ENCODE data around the gene NTNG2. TPM values are rescaled to one million over a fixed set of nuclear protein-coding genes. Genes with fewer than 3 reads are reported as not detected.

NTNG2 gene
- total RNA-seq, 2 experiments from 2014 or later = 2.2 to 2.4 TPM

- TF ChIP-seq, protein P1, sequence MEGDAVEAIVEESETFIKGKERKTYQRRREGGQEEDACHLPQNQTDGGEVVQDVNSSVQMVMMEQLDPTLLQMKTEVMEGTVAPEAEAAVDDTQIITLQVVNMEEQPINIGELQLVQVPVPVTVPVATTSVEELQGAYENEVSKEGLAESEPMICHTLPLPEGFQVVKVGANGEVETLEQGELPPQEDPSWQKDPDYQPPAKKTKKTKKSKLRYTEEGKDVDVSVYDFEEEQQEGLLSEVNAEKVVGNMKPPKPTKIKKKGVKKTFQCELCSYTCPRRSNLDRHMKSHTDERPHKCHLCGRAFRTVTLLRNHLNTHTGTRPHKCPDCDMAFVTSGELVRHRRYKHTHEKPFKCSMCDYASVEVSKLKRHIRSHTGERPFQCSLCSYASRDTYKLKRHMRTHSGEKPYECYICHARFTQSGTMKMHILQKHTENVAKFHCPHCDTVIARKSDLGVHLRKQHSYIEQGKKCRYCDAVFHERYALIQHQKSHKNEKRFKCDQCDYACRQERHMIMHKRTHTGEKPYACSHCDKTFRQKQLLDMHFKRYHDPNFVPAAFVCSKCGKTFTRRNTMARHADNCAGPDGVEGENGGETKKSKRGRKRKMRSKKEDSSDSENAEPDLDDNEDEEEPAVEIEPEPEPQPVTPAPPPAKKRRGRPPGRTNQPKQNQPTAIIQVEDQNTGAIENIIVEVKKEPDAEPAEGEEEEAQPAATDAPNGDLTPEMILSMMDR (IDR thresholded peaks at IDR 0.05) = no peak
- H3K36me3 Mint-ChIP-seq (ENCODE audit: low read depth) = no peaks in the 10 kb centered on the region
- no peaks in the 10 kb centered on the region for H3K9me3 Mint-ChIP-seq
- H3K4me1 Mint-ChIP-seq (ENCODE audit: low read depth) = peaks cover 10% of the 10 kb centered on the region
- no peak for ATAC-seq
- H3K27ac Mint-ChIP-seq = no peak overlapping the region
- no peak for DNase-seq
- H3K4me3 Mint-ChIP-seq = no peak overlapping the region
- ChIA-PET POLR2A (interaction anchor here (0.7 kb wide), 1 partner anchor 30 kb away, joined by 3 read pairs; no protein-coding TSS in a partner anchor), CTCF (no interaction called here)
- peaks cover 56% of the 10 kb centered on the region for H3K27me3 Mint-ChIP-seq
- intact Hi-C loops (cut with micrococcal nuclease) = no loop called here
Measured at GRCh38 chr9:132124800-132125199, 37.1 kb upstream of the NTNG2 start.

GRCh38 chr9:132125361-132125760 lies 36.5 kb upstream of the NTNG2 start:
- intact Hi-C loops (cut with micrococcal nuclease) = no loop called here
- no peaks in the 10 kb centered on the region for H3K36me3 Mint-ChIP-seq (ENCODE audit: low read depth)
- no peak overlapping the region for H3K4me3 Mint-ChIP-seq
- ChIA-PET CTCF (interaction anchor here (0.9 to 2.9 kb wide), 2 partner anchors 45 to 111 kb away, joined by 3 to 9 read pairs; no protein-coding TSS in a partner anchor), POLR2A (interaction anchor here (0.7 kb wide), 1 partner anchor 30 kb away, joined by 3 read pairs; no protein-coding TSS in a partner anchor)
- H3K27ac Mint-ChIP-seq = no peak overlapping the region
- no peak for DNase-seq
- H3K4me1 Mint-ChIP-seq (ENCODE audit: low read depth) = peaks cover 10% of the 10 kb centered on the region
- H3K9me3 Mint-ChIP-seq = no peaks in the 10 kb centered on the region
- ATAC-seq = no peak
- TF ChIP-seq, protein P1 (IDR thresholded peaks at IDR 0.05) = no peak
- peaks cover 59% of the 10 kb centered on the region for H3K27me3 Mint-ChIP-seq

GRCh38 chr9:132125944-132126679 lies 35.7 kb upstream of the NTNG2 start:
- ChIA-PET CTCF (interaction anchor here (0.9 to 2.9 kb wide), 2 partner anchors 44 to 110 kb away, joined by 3 to 9 read pairs; no protein-coding TSS in a partner anchor), POLR2A (interaction anchor here (0.6 to 0.7 kb wide), 2 partner anchors 159 to 271 kb away, joined by 3 to 4 read pairs; no protein-coding TSS in a partner anchor)
- no peaks in the 10 kb centered on the region for H3K9me3 Mint-ChIP-seq
- peaks cover 10% of the 10 kb centered on the region for H3K4me1 Mint-ChIP-seq (ENCODE audit: low read depth)
- peaks cover 64% of the 10 kb centered on the region for H3K27me3 Mint-ChIP-seq
- ATAC-seq (peak; percentile 78), DNase-seq (peak; percentile 66)
- TF ChIP-seq, protein P1 (IDR thresholded peaks at IDR 0.05) = no peak
- intact Hi-C loops (cut with micrococcal nuclease) = no loop called here
- peak overlapping the region; percentile 5 for H3K4me3 Mint-ChIP-seq
- H3K27ac Mint-ChIP-seq = peak overlapping the region; percentile 10
- H3K36me3 Mint-ChIP-seq (ENCODE audit: low read depth) = no peaks in the 10 kb centered on the region

GRCh38 chr9:132126680-132127236 lies 35.1 kb upstream of the NTNG2 start:
- ATAC-seq (no peak), DNase-seq (no peak)
- H3K36me3 Mint-ChIP-seq (ENCODE audit: low read depth) = no peaks in the 10 kb centered on the region
- H3K4me1 Mint-ChIP-seq (ENCODE audit: low read depth) = peaks cover 10% of the 10 kb centered on the region
- H3K9me3 Mint-ChIP-seq = no peaks in the 10 kb centered on the region
- peak overlapping the region; percentile 5 for H3K4me3 Mint-ChIP-seq
- H3K27ac Mint-ChIP-seq = no peak overlapping the region
- ChIA-PET CTCF (interaction anchor here (0.6 to 2.9 kb wide), 2 partner anchors 44 to 197 kb away, joined by 3 to 9 read pairs; no protein-coding TSS in a partner anchor), POLR2A (interaction anchor here (0.6 to 0.7 kb wide), 2 partner anchors 160 to 272 kb away, joined by 3 to 4 read pairs; no protein-coding TSS in a partner anchor)
- TF ChIP-seq, protein P1 (IDR thresholded peaks at IDR 0.05) = no peak
- H3K27me3 Mint-ChIP-seq = peaks cover 69% of the 10 kb centered on the region
- intact Hi-C loops (cut with micrococcal nuclease) = no loop called here
